Amniotic epithelial cell (primary cell): Measurements from ENCODE around the gene FAM227A.

Experiments used
- DNase-seq: peaks from one replicate; pipeline ENCODE4 v3.0.0-alpha.2; 2010; ENCODE audit warnings: low read depth

Gene FAM227A

DNA sequence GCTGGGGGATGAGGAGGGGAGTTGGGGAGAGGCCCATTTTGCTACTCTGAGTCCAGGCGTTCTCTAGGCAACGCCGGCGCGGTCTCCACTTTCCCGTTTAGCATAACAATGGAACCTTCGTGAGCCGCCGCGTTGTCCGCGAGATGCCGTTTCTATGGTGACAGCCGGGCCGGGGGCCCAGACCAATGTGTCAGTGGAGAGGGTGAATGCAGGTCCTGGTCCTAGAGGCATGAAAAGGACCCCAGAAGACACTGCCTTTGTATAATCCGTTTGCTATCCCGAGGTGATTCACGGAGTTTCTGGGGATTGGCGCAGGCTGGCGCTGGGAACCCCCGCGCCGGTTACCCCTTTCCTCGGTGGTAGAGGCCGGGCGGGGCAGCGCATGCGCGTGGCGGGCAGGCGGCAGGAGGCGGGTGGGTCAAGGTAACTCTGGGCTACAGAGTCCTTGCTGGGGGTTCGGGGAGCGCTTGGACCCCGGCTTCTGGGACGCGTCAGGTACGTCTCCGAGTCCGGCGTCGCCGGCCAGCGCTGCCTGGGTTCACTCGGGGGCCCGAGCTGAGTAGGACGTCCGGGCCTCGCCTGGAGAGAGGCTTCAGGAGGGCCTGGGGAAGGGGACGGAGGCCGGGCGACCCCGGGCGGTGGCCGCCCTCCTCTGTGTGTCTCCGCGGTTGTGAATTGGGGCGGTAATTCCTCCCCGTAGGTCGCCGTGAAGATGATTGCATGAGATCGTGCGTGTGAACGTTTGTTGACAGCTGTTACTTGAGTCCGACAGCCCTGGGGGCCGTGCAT, at the start of gene FAM227A, which contains the start of gene CBY1:
Gene FAM227A, minus strand, starts transcription at position 137 of the 789 bp plus-strand sequence. CDS start 6,224 bp downstream, outside the sequence.
Gene CBY1, plus strand, starts transcription at position 383 of the 789 bp plus-strand sequence. CDS start 11,417 bp downstream, outside the sequence.
- DNase-seq, result peak; percentile 75

GRCh38 chr22:38705235-38706100, 49.3 kb upstream of the FAM227A start, which contains the start of gene GTPBP1:
GTPBP1 (plus strand) TSS chr22:38705944; CDS start chr22:38705956, 12 bp downstream.
- peak; percentile 100 for DNase-seq

DNA sequence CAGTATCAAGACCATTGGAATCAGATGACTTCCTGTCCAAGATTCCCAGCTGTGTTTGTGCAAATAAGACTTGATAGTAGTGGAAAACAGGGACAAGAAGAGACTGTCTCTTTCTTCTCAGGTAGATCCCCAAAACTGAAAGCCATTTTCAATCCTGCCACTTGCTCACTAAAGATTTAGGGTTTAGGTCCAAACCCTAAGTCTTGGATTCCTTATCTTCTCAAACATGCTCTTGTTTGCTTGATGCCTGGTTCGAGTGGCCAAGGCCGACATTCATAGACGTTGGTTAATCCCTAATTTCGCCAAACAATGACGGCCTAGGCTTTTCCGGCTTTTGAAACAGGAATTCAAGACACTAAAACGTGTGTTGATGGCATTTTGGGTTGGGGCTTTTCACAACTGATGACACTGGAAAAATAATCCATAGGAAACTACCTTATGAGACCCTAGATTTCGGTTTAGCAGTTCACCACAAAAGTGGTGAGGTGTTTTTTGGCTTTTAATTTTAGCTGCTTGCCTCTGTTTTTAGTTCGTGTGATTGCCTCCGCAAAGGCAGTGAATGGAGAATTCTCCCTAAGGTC, 48.6 kb upstream of the FAM227A start:
- DNase-seq, result no peak

- DNase-seq, result peak; percentile 89
Observed at GRCh38 chr22:38700789-38701628, 44.8 kb upstream of the FAM227A start, which contains the start of gene JOSD1. JOSD1 (minus strand) TSS chr22:38700943; CDS start chr22:38699987, 956 bp downstream.

- DNase-seq, result peak; percentile 54
Observed at GRCh38 chr22:38700270-38700788, 44.1 kb upstream of the FAM227A start.

DNA sequence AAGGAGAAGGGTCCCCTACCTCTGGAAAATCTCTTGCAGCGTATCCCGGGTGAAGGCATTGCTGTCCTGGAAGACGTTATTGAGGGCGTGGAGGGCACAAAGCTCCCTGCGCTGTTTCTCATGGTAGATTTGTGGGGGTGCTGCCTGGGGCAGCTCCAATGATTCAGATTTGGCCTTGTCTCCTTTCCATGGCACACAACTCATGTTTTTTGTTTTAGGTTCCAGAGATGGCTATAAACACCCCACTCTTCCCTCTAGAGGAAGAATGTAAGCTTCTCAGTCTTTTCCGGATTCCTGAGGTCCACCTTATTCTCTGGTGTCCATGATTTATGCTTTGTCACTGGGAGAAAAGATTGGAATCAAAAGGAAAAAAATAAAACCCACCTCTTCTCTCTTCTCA, 43.6 kb upstream of the FAM227A start:
- peak; percentile 53 for DNase-seq

DNA sequence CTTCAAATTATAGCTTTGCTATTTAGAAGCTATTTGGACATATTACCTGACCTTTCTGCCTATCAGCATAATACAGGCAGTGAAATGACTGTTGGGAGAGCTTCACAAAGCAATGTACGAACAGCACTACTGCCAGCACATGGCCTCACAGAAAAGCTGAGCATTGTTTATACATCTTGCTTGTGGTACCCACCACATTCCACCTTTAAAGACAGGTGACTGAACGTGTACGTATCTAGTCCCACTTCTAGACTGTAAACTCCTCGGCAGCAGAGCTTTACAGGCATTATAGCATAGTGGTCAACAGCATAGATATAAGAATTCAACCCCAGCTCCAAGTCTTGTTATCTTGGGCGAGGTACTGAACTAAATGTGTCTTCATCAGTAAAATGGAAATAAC, 43.0 kb upstream of the FAM227A start:
- no peak for DNase-seq

GRCh38 chr22:38698407-38699094, 42.4 kb upstream of the FAM227A start:
- DNase-seq, result no peak

- DNase-seq, result peak; percentile 72
Observed at GRCh38 chr22:38697425-38698089, 41.4 kb upstream of the FAM227A start.

- DNase-seq, result peak; percentile 77
Observed at GRCh38 chr22:38696606-38697424, 40.6 kb upstream of the FAM227A start.

GRCh38 chr22:38694940-38695339, 38.7 kb upstream of the FAM227A start:
- no peak for DNase-seq

- no peak for DNase-seq
Observed at GRCh38 chr22:38694049-38694448, 37.9 kb upstream of the FAM227A start.

GRCh38 chr22:38689651-38690050, 33.5 kb upstream of the FAM227A start:
- no peak for DNase-seq

DNA sequence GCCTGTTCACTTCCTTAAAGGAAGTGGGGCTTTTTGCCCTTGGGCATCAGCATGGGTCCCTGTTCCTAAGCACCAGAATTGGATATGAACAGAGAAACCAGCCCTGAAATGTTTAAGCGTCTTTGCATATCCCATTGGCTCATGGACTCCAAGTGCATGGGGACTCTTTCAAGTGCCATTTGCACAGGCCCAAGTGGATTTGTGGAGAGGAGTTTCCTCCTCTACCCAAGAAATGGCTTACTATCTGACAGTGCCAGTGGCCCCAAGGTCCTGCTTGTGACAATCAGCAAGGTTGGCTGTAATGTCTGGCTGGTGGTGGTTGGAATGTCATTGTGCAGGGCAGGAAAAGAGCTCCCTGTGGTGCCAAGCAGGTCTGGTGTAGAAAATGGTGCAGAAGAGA, 29.6 kb upstream of the FAM227A start:
- no peak for DNase-seq

- no peak for DNase-seq
Observed at GRCh38 chr22:38684895-38685294, 28.7 kb upstream of the FAM227A start.

DNA sequence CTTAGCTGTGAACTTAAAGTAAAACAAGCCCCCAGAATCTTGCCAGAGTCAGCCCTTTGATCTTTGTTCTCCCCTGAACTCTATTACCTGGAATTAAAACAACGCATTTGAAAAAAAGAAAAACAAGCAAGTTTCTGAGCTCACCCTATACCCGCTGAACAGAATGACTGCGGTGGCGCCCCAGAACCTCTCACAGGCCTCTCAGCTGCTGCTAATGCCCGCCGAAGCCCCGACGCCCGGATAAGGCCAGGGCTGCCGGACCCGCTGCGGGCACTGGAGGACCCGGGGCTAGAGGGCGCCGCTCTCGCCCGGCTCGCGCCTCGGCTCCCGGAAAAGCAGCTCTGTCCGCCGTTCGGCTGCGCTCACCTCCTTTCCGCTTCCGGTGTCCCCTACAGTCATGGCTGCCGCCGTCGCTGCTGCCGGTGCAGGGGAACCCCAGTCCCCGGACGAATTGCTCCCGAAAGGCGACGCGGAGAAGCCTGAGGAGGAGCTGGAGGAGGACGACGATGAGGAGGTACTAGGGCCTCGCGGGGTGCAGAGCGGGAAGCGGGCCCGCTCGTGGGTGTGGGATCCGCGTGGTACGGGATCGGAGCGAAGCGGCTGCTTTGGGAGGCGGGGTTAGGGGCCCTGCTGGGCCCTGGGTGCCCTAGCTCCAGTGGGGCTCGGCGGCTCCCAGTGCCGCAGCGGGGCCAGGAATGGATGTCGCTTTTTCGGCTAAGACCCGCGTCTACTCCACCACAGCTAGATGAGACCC, 25.6 kb upstream of the FAM227A start, which contains the start of gene TOMM22:
Gene TOMM22, plus strand, starts transcription at position 376 of the 754 bp plus-strand sequence. Its CDS starts 22 bp downstream, at position 398.
- peak; percentile 83 for DNase-seq

DNA sequence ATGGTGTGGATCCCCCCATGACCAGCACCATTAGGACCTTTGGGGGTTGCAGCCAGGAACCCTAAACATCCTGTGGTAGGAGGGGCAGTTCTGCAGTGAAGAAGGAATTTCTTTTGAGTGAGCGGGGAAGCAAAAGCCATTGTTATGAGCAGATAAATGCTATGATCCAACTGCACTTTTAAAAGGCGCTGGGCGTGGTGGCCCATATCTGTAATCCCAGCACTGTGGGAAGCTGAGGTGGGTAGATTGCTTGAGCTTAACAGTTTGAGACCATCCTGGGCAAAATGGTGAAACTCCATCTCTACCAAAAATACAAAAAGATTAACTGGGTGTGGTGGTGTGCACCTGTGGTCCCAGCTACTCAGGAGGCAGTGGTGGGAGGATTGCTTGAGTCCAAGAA, 19.6 kb upstream of the FAM227A start:
- no peak for DNase-seq

- no peak for DNase-seq
Observed at GRCh38 chr22:38674888-38675287, 18.7 kb upstream of the FAM227A start.
